NCI-H1092 (cell line): ENCODE results near the gene SLC35F5.
"Not testable (repeated sequence)": the region's sequence is repeated elsewhere in the genome, so short reads cannot be mapped to it uniquely, and the experiment has no call there.

ENCODE experiments used
- DNase-seq: peaks from one replicate; lab custom pipeline; 2025; lab: John Stamatoyannopoulos, UW

SLC35F5 gene

DNA sequence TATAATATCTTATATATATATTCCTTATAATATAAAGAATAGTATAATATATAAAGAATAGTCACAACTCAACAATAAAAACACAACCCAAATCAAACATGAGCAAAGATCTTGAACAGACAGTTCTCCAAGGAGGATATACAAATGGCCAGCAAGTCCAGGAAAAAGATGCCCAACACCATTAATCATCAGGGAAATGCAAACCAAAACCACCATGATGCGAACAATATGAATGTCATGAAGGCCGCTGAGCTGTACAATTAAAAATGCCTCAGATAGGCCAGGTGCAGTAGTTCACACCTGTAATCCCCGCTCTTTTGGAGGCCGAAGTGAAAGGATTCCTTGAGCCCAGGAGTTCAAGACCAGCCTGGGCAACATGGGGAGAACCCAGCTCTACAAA is 58.9 kb downstream of the SLC35F5 start:
- no peak for DNase-seq

DNA sequence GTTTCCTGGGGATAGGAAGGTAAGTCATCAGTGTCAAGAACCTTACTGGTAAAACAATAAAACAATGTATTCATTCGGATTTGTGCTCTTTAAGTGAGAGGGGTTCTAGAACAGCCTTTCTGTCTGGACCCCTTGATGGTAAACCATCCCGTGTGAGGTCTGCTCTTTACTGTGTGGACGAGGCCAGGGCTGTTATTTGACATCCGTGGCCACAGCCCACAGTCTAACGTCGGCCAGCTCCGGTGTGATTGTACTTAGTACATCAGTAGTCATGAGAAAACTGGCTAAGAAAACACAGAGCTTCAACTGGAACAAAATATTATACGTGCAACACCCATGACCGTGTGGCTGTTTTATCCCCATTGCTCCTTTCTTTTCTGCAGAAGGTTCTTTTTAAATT is 62.0 kb downstream of the SLC35F5 start:
- no peak for DNase-seq

DNA sequence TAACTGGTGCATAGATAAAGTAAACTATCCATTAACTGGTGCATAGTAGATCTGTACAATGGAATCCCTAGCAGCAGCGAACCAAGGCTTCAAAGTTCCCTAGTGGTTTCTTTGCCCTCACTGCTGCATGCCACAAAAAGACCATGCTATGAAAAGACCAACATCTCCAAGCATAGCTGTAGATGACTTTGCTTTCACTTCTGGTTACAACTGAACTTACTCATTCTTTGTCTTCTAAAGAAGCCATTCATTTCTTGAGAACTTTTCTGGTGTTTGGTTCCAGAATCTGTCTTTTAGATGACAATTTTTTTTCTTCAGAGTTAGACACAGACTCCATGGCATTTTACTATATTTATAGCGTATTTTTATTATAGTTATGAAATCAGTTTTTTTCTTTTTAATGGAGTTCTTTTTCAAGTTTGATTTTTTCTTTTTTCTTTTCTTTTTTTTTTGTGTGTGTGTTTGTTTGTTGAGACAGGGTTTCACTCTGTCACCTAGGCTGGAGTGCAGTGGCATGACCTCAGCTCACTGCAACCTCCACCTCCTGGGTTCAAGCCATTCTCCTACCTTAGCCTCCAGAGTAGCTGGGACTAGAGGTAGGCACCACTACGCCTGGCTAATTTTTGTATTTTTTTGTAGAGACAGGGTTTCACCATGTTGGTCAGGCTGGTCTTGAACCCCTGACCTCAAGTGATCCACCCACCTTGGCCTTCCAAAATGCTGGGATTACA is 63.6 kb downstream of the SLC35F5 start:
- no peak for DNase-seq

DNA sequence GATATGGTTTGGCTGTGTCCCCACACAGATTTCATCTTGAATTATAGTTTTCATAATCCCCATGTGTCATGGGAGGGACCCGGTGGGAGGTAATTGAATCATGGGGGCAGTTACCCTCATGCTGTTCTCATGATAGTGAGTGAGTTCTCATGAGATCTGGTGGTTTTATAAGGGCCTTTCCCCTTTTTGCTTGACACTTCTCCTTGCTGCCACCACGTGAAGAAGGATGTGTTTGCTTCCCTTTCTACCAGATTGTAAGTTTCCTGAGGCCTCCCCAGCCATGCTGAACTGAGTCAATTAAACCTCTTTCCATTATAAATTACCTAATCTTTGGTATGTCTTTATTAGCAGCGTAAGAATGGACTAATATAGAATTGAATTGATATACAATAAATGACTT is 65.6 kb downstream of the SLC35F5 start:
- DNase-seq, result not testable (repeated sequence)

DNA sequence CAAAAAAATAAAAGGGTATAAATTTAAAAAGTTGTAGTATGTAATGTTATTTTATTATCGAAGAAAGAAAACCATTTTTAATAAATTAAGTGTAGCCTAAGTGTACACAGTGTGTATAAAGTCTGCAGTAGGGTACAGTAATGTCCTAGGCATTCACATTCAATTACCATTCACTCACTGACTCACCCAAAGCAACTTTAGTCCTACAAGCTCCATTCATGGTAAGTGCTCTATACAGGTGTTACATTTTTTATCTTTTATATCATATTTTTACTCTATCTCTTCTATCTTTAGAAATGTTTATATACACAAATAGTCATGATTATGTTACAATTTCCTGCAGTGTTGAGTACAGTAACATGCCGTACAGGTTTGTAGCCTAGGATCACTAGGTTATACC is 69.9 kb downstream of the SLC35F5 start:
- no peak for DNase-seq

DNA sequence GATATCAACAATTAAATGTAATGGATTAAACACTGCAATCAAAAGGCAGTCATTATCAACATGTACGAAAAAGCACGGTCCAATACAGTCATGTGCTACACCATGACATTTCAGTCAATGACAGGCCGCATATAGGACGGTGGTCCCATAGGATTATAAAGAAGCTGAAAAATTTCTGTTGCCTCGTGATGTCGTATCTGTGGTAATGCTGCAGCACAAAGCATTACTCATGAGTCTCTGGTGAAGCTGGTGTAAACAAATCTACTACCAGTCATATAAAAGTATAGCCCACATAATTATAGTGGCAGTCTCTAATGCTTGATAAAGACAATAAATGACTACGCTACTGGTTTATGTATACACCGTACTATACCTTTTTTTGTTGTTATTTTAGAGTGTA is 71.0 kb downstream of the SLC35F5 start:
- no peak for DNase-seq

DNA sequence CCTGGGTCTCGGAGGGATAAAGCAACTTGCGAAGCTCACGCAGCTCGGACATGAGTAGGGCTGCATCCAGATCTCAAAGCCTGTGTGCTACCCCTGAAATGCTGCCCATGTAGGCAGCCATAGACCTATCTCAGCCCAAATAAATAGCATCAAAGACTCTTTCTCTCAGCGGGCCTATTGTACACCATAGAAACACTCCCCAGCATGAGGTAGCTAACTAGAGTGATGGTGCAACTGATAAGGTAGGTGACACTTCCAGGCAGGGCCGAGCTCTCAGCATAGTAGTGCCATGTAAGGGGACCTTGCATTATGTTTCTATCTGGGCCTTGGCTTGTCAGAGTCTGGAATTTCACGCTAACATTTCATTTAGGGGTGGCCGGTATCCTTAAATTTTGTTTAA is 77.0 kb downstream of the SLC35F5 start:
- DNase-seq, result no peak

DNA sequence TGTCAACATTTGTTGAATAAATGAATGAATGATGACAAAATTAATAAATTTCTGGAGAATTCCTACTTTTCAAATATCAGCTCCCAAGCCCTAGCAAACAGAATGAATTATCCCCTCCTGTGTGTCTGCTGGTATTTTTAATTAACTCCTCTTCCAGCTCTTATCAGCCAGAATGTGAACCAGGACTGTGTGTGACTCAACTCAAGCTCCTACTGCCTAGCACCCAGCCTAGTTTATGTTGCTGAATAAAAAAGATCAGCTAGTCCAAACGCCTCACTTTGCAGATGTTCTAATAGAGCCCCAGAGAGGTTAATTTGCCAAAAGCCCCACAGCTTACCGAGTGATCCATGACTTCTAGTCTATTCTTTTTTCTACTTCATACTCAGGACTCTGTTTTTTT is 79.1 kb downstream of the SLC35F5 start:
- DNase-seq, result no peak

DNA sequence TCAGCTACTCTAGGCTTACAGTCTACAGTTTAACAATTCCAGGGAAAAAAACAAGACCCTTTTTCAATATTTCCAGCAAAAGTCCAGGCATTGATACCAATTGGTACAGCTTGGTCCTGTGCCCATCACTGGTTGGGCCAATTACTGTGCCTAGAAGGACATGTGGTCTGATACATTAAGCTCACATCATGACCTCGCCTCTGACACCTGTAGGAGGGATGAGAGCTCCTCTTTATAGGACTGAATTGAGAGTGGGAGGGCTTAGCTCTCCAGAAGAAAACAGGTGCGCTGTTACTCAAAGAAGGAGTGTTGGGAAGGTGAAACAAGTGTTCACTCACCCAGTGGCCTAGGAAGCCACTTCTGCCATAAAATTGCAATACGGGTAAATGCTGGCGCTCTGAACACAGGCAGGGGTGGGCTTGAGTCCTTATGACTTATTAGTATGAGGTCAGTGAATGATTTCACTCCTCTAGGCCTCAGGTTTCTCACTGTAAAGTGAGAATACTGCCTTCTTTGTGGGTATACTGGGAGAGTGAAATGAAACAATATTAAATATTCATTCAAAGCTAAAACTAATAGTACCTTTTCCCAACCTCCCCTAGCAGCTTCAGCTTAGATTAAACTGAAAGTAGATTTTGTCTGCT is 79.7 kb downstream of the SLC35F5 start:
- no peak for DNase-seq

DNA sequence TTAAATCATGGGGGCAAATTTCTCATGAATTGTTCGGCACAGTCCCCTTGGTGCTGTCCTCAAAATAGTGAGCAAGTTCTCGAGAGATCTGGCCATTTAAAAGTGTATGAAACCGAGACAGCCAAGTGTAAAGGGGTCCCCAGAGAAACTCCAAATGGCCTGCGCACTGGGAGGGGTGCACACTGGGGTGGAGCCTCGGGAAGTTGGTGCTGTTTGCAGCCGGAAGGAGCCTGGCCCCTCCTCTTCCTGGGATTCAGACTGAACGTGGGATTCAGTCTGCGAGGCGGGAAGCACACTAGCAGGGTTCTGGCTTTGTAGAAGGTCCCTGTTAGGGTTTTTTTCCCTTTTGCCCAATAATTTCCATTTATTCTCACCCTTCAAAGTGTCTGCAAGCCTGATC is 80.6 kb downstream of the SLC35F5 start:
- DNase-seq, result no peak

DNA sequence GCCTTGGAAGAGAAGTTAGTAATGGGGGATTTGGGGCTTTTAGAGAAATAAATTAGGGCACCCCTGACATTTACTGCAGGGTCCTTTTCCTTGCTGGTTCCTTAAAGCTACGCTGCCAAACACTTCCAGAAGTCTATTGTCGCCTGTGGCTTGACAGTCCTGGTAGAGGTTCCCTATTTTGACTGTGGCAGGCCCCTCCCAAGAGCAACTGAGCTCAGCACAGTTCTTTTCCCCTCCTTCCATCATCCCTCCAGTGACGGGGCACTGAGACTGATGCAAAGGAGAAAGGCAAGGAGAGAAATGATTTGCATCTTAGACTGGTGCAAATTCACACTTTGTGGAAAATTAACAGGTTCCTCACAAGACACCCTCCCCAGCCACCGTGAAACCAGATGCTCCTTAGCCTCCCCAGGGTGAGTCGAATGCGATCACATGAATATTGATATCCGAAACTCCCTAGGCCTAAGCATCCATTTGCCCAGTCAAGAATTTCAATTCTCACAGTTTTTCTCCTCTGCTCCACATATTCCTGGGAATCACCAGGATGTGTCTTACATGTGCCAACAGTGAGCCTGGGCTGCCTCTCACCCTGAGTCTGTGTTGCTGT is 84.0 kb downstream of the SLC35F5 start:
- no peak for DNase-seq

DNA sequence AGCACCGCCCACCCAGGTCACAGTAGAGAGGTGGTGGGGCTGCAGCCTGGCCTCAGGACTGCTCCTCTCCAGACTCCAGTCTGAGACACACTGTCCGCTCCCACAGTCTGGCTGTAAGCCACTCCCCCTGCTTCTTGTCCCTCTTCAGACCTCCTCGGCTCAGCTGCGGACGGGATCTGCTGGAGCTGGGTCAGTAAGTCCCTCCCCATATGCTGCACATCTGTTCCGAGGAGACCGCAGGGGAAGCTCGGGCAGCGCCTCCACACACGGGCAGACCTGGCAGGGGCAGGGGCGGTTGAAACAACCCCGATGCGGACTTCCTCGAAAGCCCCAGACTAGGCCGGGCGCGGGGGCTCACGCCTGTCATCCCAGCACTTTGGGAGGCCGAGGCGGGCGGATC is 87.4 kb downstream of the SLC35F5 start:
- DNase-seq, result not testable (repeated sequence)

DNA sequence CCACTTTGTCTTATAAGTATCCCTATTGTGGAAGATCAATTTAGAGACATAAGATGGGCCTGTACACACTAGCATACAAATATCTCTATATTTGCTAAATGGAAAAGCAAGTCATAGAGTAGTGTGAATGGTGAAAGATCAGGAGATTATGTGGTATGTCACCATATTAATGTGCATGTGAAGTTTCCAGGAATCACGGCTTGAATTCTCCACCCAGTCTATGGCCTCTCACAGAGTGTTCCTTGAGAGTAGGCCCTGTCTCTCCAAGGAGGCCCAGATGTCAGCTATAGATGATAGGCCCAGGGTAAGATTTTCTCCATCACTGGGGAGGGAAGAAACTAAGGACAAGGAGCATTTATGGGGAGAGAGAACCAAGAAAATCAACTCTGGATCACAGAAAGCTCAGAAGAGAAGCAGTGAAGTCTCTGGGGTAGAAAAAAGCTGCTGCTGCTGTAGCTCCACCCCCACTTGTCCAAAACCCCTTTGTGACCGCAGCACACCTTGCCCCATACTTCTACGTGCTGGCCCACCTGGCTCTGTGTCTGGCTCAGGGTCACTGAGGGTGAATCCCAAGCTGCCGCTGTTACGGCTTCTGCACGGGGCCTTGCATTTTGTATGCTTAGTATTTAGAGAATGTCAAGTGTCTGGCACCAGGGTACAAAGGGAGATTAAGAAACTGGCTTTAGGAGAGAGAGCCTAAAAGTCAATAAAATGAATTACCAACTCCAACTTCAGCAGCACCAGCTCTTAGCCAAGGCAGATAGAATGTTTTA is 91.5 kb downstream of the SLC35F5 start:
- not testable (repeated sequence) for DNase-seq

DNA sequence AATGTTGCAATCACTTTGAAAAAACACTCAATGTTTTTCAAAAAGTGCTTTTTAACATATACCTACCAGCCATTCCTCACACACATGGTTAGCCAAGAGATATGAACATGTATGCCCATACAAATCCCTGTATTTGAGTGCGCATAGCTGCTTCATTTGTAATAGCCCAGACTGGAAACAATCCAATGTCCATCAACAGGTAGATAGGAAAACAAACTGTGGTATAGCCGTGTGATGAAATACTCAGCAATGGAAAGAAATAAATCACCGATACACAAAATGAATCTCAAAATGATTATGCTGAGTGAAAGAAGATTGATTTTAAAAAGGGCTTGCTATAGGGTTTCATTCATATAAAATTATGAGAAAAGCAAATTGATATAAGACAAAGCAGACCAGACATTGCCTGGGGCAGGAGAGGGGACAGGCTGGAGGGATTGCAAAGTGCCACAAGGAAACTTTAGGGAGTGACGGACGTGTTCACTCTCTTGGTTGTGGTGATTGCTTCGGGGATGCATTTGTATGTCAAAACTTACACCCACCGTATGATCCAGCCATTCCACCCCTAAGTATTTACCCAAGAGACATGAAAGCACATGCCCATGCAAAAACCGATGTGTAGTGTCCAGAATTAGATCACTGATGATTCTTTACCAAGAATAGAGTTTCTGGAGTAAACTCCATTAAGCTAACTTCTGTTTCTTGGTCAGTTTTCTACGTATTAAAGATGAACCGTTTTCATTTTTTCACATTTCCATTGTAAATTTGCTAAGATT is 93.0 kb downstream of the SLC35F5 start:
- not testable (repeated sequence) for DNase-seq
